Neural progenitor cell (in vitro differentiated cells): ENCODE data around the gene NDUFV1.

Experiments
- CTCF ChIP-seq: fragments of 200-600 bp; sonication (generic); IDR thresholded peaks from 2 replicates; pipeline ENCODE4 v1.5.1; 2017; ENCODE audit warnings: antibody characterized with exemption, mild to moderate bottlenecking
- EZH2 ChIP-seq: fragments of 200-600 bp; sonication (generic); IDR thresholded peaks from 2 replicates; pipeline ENCODE4 v1.6.1; 2017; ENCODE audit warnings: antibody characterized with exemption, mild to moderate bottlenecking, moderate library complexity
- EZH2phosphoT487 ChIP-seq: fragments of 200-600 bp; sonication (generic); IDR thresholded peaks from 2 replicates; pipeline ENCODE4 v1.6.1; 2017; ENCODE audit warnings: antibody characterized with exemption

DNA sequence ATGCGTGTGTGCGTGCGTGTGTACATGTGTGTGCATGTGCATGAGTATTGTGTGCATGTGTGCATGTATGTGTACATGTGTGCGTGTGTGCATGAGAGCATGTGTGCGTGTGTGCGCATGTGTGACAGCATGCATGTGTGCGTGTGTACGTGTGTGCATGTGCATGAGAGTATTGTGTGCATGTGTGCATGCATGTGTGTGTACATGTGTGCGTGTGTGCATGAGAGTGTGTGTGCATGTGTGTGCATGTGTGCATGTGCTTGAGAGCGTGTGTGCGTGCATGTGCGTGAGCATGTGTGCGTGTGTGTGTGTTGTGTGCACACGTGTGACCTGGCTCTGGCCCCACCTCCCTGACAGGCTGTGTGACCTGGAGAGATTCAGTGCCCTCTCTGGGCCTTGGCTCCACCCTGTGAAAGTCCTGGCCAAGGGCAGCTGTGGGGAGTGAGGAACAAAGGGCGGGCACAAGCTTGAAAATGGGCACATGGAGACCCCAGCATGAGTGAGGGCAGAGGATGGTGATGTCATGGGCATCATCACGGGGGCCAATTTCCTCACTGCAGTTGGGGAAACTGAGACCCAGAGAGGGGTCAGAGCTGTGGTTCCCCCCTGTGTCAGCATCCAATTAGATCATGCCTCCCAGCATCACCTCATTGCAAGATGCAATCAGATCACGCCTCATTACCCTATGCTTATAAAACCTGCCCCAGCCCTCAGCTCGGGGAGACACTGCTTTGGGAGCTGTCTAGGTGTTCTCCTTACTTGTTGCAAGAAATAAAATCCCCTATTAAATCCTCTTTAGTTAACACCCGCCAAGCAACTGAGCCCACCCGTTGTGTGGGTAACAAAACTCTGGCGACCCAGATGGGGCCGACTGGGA is 43.1 kb downstream of the NDUFV1 start:
- no peak for TF ChIP-seq CTCF
- no peak for TF ChIP-seq EZH2
- no peak for TF ChIP-seq EZH2phosphoT487
